ENCODE measurements around the gene FAM81A.
"Not testable (repeated sequence)": the region's sequence is repeated elsewhere in the genome, so short reads cannot be mapped to it uniquely, and the experiment has no call there.

DNA sequence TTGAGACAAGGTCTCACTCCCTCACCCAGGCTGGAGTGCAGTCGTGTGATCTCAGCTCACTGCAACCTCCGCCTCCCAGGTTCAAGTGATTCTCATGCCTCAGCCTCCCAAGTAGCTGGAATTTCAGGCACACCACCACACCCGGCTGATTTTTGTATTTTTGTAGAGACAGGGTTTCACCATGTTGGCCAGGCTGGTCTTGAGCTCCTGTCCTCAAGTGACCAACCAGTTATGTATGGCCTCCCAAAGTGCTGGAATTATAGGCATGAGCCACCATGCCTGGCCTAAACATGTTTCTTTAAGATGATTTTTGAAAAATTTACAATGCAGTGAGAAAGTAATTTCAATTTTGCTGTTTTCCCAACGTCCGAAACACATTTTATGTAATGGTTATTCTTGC lies 37.2 kb downstream of the FAM81A start:
- not testable (repeated sequence) for TF ChIP-seq POLR2A, EP300 (IDR thresholded peaks at IDR 0.05)
- TF ChIP-seq, protein P1, sequence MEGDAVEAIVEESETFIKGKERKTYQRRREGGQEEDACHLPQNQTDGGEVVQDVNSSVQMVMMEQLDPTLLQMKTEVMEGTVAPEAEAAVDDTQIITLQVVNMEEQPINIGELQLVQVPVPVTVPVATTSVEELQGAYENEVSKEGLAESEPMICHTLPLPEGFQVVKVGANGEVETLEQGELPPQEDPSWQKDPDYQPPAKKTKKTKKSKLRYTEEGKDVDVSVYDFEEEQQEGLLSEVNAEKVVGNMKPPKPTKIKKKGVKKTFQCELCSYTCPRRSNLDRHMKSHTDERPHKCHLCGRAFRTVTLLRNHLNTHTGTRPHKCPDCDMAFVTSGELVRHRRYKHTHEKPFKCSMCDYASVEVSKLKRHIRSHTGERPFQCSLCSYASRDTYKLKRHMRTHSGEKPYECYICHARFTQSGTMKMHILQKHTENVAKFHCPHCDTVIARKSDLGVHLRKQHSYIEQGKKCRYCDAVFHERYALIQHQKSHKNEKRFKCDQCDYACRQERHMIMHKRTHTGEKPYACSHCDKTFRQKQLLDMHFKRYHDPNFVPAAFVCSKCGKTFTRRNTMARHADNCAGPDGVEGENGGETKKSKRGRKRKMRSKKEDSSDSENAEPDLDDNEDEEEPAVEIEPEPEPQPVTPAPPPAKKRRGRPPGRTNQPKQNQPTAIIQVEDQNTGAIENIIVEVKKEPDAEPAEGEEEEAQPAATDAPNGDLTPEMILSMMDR (IDR thresholded peaks at IDR 0.05) = not testable (repeated sequence)

Data from ovary (tissue), 3 donors.